GM19240 (cell line): ENCODE results near the gene SIAE.
A peak's percentile ranks its signal among the peaks of the same experiment; 100 is the strongest.
"Not testable (repeated sequence)": the region's sequence is repeated elsewhere in the genome, so short reads cannot be mapped to it uniquely, and the experiment has no call there.

Source experiments
- DNase-seq: peaks from one replicate; pipeline ENCODE4 v3.0.0; 2011; ENCODE audit warnings: low spot score; ENCODE audit not compliant: insufficient read length

SIAE gene

DNA sequence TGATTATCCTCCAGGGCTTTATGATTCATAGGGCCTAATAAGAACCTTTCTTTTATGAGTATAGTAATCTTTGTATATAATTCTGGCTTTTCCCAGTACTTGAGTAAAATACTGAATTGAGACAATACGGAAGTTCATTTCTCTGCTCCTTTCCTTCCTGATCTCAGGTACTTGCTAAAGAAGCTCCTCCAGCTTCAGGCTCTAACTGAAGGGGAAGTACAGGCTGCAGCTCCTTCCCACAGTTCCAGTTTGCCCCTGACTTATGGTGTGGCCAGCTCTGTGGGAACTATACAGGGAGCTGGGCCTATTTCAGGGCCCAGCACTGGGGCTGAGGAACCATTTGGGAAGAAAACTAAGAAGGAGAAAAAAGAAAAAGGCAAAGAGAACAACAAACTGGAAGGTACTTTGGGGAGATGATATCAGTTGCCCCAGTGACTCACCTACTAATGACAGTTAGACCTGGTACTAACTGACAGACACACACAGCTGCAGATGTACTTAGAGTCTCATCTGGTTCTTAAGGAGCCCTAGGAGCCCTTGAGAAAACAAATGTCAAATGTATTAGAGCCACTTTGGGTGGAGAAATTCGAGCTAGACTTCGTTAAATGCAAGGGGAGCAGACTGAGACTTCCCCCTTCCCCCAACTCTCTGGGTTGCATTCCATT lies 47.9 kb downstream of the SIAE start:
- no peak for DNase-seq

DNA sequence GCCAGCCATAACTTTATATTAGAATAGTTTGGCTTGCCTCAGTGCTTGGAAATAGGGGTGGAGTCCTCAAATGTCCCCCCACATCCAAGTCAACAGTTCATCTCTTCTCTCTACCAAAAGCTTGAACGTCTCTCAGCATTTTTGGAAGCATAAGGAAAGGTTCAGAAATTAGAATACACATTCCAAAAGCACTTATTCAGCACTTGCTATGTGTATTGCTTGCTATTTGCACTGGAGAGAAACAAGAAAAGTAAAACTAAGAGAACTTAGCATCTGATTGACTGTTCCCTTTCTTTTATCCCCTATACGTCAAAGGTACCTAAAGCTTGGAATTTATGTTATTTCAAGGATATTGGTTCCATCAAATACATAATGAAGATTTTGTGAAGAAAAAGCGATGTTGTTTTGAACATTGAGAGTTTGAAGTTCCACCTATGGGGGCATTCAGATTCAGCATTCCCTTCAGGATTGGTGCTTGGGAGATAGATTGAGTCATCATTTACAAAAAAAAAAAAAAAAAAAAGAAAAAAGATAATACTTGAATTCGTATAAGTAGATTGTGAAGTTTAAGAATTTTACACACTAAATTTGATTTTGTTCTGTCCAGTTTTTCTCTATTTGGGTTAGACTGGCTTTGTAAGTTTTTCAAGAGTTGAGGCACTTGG lies 49.5 kb downstream of the SIAE start:
- DNase-seq: no peak

DNA sequence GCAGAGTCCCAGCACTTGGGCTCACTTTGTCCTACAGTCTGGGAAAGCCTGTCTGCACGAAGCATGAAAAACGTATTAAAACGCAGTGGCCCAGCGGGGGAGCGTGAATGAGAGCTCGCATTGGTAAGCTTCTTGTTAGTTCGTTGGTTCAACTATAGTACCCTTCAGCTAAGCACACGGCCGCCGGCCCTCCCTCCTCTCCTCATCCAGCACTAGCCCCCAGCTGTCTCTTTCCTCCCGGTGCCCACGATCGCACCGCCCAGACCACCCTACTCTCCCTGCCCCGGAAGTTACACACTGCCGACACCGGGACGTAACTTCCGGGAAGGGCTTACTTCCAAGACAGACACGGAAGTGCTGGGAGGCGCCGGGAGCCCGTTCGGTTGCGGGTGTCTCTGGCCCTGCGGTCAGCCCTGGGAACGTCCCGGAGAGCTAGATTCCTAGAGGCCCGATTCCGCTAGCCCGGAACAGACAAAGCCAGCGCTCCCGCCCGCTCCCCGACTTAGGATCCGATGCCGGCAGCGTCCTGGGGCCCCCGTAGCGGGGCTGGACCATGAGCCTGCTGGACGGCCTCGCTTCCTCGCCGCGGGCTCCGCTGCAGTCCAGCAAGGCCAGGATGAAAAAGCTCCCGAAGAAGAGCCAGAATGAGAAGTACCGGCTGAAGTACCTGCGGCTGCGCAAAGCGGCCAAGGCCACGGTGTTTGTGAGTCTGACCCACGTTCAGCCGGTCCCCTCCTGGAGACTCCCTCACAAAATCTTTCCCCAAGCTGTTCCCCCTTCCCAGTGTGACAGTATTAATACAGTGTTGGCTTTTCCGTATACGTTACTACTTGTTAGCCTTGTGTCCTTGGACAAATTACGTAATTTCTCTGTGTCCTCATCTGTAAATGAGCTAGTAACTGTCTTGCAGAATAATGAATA lies 50.7 kb downstream of the SIAE start, which contains the start of gene TBRG1:
Gene TBRG1, plus strand, starts transcription at position 334 of the 921 bp plus-strand sequence. Its CDS starts 220 bp downstream, at position 554.
- peak; percentile 82 for DNase-seq

DNA sequence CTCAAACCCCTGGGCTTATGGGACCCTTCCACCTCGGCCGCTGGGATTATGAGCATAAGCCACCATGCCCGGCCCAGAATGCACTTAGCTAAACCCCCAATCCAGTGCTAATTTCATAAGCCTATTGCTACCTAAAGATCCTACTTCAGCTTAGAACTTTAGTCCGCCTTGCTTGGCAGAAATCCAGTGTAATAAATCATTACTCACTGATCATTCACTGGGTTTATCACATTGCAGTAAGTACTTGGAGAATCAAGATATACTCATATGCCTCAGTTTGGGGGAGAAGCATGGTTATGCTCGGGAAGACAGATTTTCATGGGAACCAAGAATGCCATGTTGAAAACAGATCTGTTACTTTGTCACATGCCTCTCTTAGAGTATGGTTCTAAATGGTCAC lies 54.7 kb downstream of the SIAE start:
- DNase-seq: no peak

DNA sequence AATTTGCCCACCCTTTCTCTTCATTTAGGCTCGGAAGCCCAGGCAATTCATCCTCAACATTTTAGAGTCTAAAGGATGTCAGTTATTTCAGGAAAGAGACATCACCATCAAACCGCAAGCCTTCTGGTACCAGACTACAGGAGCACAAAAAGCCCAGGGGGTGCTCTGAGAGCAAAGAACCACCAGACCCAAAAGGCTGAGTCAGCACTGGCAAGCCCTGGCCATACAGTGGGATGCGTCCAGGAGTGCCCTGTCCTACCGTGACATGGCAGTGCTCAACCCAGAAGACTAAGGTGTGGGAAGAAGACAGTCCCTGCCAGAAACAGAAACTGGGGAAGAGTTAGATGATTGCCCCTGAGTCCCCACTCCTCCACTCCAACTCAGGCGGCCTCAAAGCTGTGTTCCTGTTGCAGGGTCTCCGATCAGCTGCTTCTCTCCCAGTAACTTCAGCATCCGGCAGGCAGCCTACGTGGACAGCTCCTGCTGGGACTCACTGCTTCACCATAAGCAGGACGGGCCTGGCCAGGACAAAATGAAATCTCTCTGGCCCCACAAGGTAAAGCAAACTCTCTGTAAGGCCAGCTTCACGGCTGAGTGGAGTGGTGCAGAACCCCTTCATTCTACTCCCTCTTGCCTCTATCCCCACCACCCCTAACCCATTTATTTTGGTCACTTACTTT lies 60.8 kb downstream of the SIAE start:
- DNase-seq: no peak

DNA sequence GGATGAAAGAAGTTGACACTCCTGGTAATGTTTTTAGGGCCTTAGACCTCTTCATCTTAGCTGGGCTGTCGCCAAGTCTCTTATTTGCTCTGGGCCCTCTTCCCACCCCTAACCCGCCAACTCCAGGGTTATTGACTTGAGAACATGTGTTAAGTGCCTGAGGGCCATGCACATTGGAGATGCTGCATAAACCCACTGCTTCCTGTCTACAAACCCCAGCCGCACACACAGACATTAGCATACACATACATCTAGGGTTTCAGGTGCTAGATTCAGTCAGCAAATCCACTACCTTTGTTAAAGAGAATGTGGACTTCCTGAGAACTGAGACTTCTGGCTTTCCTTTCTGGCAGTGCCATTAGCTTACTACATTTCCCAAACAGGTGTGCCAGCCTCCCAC lies 61.5 kb downstream of the SIAE start:
- no peak for DNase-seq

DNA sequence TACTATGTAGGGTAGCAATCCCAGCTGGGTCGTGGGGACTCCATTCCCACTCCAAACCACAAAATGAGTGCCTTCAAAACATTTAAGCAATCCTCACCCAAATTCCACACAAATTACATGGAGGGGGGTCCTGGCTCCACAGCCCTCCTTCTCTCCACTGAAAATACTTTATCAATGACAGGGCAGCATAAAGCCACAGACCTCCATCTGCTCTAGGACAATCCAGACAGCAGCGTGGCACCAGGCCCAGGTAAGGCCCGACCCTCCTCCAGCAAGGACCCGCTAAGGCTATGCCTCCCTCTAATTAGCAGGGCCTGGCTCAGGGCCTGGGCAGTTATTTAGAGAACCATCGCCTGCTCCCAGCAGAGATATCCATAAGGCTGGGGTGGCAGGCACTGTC lies 62.5 kb downstream of the SIAE start, which contains the start of gene PANX3:
Gene PANX3, plus strand, starts transcription at position 365 of the 400 bp plus-strand sequence. CDS start 129 bp downstream, outside the sequence.
- DNase-seq: no peak

DNA sequence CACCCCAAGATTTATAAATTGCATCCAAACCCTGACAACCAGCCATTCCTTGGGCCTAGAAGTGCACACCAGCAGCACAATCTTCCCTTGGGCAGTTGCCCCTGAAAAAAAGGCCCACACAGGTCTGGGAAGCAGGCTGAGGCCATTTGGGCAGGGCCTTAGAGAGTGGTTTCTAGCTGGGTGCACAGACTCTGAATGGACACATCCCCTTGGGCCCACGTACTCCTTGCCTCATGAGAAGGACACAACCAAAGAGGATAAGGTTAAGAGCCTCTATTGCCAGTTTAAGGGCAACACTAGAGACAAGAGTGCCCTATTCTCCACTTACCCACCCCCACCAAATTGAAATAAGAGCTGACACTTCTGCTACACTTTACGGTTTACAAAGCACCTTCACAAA lies 63.2 kb downstream of the SIAE start:
- DNase-seq: no peak

DNA sequence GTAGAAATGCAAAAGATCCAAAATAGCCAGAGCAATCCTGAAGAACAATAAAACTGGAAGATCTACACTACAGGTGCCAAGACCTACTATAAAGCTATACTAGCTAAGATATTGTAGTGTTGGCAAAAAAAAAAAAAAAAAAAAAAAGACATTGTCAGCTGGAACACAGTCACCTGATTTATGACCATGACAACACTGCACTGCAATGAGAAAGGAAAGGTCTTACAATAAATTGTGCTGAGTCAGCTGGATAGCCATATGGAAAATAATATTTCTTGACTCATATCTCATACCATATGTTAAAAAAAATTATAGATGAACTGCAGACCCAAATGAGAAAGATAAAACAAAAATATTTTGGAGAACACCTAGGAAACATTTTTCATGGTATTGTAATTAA lies 65.4 kb downstream of the SIAE start:
- no peak for DNase-seq

DNA sequence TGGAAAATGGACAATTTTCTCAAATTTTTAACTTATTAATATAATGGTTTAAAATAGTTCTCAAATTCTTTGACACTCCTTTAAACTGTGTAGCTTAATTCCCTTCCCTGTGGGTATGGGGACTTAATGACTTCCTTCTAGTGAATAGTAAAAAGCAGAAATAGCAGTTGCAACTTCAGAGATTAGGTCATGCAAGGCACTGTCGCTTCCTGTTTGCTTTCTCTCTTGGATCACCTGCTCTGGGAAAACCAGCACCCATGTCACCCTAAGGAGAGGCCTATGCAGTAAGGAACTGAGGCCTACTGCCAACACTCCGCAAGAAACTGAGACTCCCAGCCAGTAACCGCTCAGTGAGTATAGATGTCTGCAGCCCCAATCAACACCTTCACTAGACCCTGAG lies 67.8 kb downstream of the SIAE start:
- DNase-seq: no peak

DNA sequence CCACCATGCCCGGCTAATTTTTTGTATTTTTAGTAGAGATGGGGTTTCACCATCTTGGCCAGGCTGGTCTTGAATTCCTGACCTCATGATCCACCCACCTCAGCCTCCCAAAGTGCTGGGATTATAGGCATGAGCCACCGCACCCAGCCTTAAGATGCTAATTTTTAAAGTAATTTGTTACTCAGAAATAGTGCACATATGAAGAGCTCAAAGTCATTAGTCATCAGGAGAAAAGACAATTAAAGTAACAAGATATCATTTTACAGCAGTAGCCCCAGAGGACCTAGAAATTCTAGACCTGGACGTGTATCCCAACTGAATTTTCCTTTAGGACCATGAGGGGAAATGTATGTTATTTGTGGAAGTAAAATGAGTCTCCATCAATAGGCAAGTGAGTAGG lies 70.8 kb downstream of the SIAE start:
- DNase-seq: not testable (repeated sequence)

DNA sequence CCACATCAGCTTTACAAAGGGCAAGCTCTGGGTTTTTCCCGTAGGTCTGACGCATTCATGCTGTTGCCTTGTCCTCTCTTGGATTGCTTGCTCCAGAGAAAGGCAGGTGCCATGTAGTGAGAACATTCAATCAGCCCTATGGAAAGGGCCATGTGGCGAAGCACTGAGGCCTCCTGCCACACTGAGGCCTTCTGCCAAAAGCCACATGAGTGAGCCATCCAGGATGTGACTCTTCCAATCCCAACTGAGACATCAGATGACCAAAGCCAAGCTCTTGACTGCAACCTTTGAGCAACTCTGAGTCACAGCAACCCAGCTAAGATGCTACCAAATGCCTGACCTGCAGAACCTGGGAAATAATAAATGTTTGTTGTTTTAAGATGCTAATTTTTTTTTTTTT lies 71.3 kb downstream of the SIAE start:
- no peak for DNase-seq

DNA sequence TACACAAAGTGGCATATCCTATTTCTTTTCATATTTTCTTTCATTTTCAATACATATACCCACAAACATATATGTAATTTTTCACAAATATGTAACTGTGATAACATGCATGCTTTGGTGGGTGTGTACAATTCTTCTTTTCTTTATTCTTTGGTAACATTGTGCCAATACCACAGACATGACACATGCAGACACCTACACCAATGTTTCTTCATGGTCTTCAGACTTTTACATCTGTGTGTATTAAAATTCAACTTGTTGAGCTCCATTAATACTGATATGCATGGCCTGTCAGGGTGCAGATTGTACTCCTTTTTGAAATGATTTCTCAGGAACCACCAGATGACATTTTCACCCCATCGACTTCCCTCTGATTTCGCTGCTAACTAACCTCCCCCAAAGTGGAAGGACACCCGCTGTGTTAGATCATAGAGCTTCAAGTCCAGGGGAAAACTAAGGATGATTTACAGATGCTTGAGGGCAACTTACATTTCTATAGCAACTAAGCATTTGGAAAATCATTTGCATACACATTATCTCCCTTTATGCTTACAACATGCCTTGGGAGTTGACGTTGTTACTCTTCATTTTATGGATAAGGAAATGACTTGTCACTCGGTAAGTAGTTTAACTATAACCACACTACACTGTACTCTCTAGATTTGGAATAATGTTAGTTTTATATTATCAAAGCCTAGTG lies 72.8 kb downstream of the SIAE start:
- no peak for DNase-seq

DNA sequence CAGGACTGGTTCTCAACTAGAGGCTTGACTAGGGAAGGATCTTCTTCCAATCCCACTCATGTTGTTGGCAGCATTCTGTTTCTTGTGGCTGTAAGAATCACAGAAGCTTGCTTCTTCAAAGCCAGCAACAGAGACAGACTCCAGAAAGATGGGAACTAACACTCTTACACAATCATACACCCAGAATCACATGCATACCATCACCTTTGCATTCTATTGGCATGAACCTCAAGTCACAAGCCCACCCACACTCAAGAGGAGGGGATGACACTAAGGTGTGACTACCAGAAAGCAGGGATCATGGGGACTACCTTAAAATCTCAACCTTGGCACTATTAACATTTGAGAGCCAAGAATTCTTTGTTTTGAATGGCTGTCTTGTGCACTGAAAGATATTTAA lies 75.9 kb downstream of the SIAE start:
- DNase-seq: no peak

DNA sequence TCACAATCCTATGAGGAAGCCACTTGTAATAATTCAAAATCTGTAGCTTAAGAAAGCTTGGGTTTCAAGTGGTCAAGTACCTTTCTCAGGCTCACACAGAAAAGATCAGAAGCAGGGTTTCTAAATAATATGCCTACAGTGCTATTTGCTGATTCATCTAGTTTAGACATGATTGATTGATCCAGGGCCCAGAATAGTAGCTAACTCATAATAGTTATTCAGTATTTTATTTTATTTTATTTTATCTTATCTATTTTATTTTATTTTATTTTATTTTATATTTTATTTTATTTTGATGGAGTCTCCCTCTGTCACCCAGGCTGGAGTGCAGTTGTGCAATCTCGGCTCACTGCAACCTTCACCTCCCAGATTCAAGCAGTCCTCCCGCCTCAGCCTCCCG lies 78.2 kb downstream of the SIAE start:
- DNase-seq: no peak

DNA sequence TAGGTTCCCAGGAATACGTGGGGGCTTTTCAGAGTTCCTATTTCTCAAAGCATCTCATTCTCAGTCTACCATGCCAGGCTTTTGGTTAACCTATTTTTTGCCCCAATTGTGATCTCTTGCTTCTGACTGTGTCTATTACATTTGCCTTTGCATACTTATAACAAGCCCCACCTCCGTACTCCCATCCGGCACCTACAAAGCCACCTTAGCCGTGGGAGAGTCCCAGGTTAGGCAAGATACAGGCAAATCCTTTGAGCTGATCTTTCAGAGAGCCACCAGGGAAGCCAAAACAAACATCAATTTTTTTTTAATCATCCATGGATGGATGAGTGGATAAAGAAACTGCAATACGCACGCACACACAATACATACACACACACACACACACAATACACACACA lies 80.9 kb downstream of the SIAE start:
- no peak for DNase-seq

DNA sequence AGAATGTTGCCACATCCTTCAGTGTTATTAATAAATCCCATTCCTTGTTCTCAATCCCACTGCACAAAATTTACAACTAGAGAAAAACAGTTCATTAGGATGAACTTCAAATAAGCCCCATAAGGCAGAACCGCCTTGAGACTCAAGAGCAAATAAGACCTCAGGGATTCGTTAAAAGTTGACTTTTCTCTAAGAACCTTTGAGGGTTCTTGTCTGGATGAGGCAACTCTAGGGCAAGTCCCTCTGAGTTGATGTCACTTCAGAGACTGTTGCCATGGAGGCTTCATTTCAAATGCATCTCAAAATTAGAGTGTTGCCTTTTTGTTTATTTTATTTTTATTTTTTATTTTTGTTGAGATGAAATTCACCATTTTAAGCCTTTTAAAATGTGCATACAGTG lies 82.1 kb downstream of the SIAE start:
- no peak for DNase-seq

DNA sequence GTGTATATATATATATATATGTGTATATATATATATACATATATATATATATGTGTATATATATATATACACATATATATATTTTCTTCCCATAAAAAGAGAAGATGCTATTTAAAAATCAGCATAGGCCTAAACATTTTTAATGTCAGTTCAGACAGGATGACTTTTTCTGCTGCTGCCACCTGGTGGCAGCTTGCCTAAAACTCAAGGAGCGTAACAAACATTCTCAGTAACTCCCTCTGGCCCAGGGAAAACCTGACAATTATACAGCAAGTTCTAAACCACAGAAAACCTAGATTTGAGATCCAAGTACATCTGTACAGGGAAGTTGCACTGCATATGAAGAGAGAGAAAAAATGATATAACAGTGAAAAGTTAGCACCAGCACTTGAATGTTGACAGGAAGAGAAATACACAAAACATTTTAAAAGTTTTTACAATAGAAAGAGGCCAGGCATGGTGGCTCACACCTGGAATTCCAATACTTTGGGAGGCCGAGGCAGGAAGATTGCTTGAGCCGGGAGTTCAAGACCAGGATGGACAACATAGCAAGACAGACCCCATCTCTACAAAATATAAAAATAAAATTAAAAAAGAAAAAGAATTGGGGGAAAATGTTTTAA lies 87.2 kb downstream of the SIAE start:
- no peak for DNase-seq

DNA sequence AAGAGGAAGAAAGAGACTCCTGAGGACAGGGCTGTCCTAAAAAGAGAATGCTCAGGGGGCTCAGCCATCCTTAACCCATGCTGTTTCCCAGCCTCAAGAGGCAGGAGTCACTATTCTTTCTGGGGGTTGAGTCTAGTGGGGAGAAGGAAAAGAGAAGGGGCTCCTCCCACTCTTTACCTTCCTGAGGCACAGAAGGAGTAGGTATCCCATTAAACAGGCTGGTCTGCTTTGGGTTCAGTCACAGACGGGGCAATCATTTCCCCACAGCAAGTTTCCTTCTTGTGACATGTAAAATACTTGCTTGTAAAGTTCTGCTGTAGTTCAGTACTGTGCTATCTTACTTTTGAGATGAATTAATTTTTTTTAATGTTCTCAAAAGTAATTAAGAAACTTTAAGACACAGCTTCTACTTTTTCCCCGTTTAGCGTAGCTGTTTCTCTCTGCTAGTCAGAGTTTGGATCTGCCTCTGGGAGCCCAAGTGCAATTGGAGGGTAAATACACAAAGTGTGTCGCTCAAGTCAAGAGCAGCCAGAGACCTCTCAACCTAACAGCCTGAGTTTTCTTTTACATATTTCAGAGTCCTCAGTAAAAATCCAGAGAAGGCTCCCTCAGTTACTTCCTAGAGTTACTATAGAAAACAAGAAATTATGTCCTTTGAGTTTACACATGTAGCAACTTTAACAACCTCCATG lies 88.7 kb downstream of the SIAE start:
- DNase-seq: no peak

DNA sequence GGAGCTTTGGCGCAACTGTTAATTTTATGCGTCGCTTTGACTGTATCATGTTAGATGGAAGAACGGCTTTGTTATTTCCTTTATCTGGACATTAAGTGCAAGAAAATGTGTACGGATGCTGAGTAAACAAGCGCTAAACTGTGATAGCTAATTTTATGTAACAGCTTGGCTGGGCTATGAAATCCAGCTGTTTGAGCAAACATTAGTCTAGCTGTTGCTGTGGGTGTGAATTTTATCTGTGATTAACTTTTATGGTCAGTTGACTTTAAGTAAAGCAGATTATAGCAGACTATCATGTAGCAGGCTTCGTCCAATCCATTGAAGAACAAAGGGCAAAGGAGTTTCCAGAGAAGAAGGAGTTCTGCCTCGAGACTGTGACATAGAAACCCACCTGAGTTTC lies 89.8 kb downstream of the SIAE start:
- no peak for DNase-seq
